Spleen (tissue), 11 donors: ENCODE results near the gene ARSG. TPM values are rescaled to one million over a fixed set of nuclear protein-coding genes. Genes with fewer than 3 reads are reported as not detected.
A peak's percentile ranks its signal among the peaks of the same experiment; 100 is the strongest.

Source experiments
- DNase-seq: peaks from one replicate; pipeline ENCODE4 v3.0.0-alpha.2; 2020
- H3K27ac ChIP-seq, 8 donors: fragments of 200-600 bp; sonication (generic) in 7 of 8; 1 replicate in 4 of 8; 2 replicates in 4 of 8; pipeline versions ENCODE4 v1.5.0 to v1.8.0; 2016 to 2021; ENCODE audit warnings: inconsistent platforms in 4 of 8, mild to moderate bottlenecking in 4 of 8, moderate library complexity in 1 of 8
- H3K27me3 ChIP-seq, 7 donors: fragments of 200-600 bp; sonication (generic) in 6 of 7; replicated peaks in 1 of 7; 1 replicate in 4 of 7; 2 replicates in 3 of 7; pipeline versions ENCODE4 v1.5.0 to v1.8.0; 2016 to 2021; ENCODE audit warnings: inconsistent platforms in 3 of 7, mild to moderate bottlenecking in 1 of 7
- H3K36me3 ChIP-seq, 6 donors: fragments of 200-600 bp; sonication (generic) in 5 of 6; 1 replicate in 4 of 6; 2 replicates in 2 of 6; pipeline versions ENCODE4 v1.5.0 to v1.8.0; 2016 to 2021; ENCODE audit warnings: inconsistent platforms in 2 of 6
- H3K4me1 ChIP-seq, 6 donors: fragments of 200-600 bp; sonication (generic) in 5 of 6; 1 replicate in 3 of 6; 2 replicates in 3 of 6; pipeline versions ENCODE4 v1.5.0 to v1.8.0; 2016 to 2021; ENCODE audit warnings: inconsistent platforms in 3 of 6
- H3K4me3 ChIP-seq, 8 donors: fragments of 200-600 bp; sonication (generic) in 7 of 8; 1 replicate in 4 of 8; 2 replicates in 4 of 8; pipeline versions ENCODE4 v1.5.0 to v1.8.0; 2016 to 2021; ENCODE audit warnings: inconsistent platforms in 4 of 8, mild to moderate bottlenecking in 4 of 8, moderate library complexity in 2 of 8
- H3K9me3 ChIP-seq, 8 donors: fragments of 200-600 bp; sonication (generic) in 7 of 8; 1 replicate in 4 of 8; 2 replicates in 4 of 8; pipeline versions ENCODE4 v1.5.0 to v1.8.0; 2016 to 2021; ENCODE audit warnings: inconsistent platforms in 4 of 8
- POLR2A ChIP-seq, 3 donors: fragments of 450-650 bp; IDR thresholded peaks; one replicate each; pipeline ENCODE4 v1.5.1; 2017; ENCODE audit warnings: antibody characterized with exemption in 3 of 3, mild to moderate bottlenecking in 1 of 3
- POLR2AphosphoS5 ChIP-seq, 3 donors: sonication (generic); formaldehyde crosslinking; IDR thresholded peaks; one replicate each; pipeline ENCODE4 v1.5.1; 2017; ENCODE audit warnings: antibody characterized with exemption in 3 of 3
- WGBS, 5 donors: extraction: QIAGEN DNeasy Blood & Tissue Kit in 3 of 5; methylation state at CpG; one replicate each; pipeline versions ENCODE4 v1.1.5 to v1.1.7; 2013 to 2018; 5-methylcytosine and 5-hydroxymethylcytosine counted together
- intact Hi-C: fragments of 100-400 bp; cut with DNase I; formaldehyde crosslinking; loops from one replicate; pipeline ENCODE4 v1.15.0; 2023; ENCODE audit warnings: low total_unique reads
- polyA plus RNA-seq, 3 donors: library from polyadenylated mRNA; stranded (reverse); fragments of 200-250 nt; gene quantifications; one replicate each; pipeline ENCODE4 v1.2.1, GENCODE V29; 2013
- total RNA-seq, 7 donors: library from RNA; depleted of rRNA in 3 of 7; stranded (reverse); fragments of >200 nt in 3 of 7; fragmentation: NEBNext Ultra II Directional in 4 of 7; extraction: Animal tissue kit (Norgen Biotek cat#: 25700) in 4 of 7; gene quantifications; one replicate each; pipeline versions ENCODE4 v1.1.0 to v1.2.1, GENCODE V29; 2016 to 2021
- TF ChIP-seq, protein P1 (sequence below), 11 experiments: fragments of 200-600 bp in 7 of 11; fragments of 450-650 bp in 4 of 11; sonication (generic) in 4 of 11; IDR thresholded peaks in 8 of 11; conservative IDR thresholded peaks in 3 of 11; 1 replicate in 7 of 11; 2 replicates in 4 of 11; pipeline versions ENCODE4 v1.4.0 to v1.8.0; 2016 to 2021; ENCODE audit warnings: antibody characterized with exemption in 11 of 11, inconsistent platforms in 4 of 11, mild to moderate bottlenecking in 1 of 11
- donor health status: healthy with polysubstance abuse.
- donor health status: DM: no; HTN: no; CAD: no; lungs with moderate emphysema.
- donor health status: DM: no; HTN: no; CAD: no.
- donor health status: Bipolar disorder and iron deficiency.
- donor health status: healthy.
- donor health status: DM: no; HTN: no; CAD: no.
- donor health status: DM: yes; HTN: yes; CAD: no.

Gene ARSG
- total and polyA plus RNA-seq, 10 donors: 1.5 to 24.3 (median 14.2) TPM

DNA sequence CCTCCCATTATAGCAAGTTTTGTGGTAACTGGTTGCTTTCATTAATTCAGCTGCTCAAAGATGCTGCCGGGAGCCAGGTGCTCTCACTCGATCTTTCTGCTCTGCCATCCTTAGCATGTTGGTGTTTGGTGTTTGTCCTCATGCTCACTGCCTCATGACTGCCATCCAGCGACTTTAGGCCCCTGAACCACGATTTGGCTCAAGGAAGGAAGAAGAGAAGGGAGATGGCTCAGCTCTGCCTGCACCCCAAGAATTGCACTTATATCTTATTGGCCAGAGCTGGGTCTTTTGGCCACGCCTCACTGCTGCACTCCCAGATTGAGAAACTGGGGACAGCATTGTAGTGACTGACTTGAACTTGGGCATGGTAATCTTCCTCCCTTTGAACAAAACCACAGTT lies 52.7 kb downstream of the ARSG start:
- DNase-seq: no peak
- intact Hi-C loops: loop anchor here (10.0 kb wide), 1 partner anchor 49 kb away; the partner anchor contains the start of genes ARSG and SLC16A6

DNA sequence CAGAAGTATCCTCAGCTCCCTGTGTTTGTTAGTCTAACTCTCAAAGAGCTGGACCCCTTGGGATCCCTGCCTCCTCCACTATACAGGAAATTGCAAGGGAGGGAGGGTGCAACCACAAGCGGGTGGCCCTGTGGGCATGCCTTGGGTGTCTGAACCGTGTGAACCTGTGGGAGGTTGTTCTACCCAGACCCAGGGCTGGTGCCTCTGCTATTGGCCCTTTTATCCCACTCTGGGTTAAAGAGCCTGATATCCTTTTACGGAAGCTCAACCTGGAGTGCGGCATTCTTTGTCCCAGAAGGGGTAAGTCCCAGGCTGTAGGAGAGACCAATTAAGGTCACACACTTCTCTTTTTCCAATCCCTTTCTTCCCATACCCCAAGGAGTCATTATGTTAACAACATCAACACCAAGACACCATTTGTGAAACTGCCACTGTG lies 53.4 kb downstream of the ARSG start:
- peak overlapping the region in 1 of 8 donors; percentile 54 for H3K4me3 ChIP-seq
- H3K27me3 ChIP-seq: no peaks in the 10 kb centered on the region
- intact Hi-C loops: loop anchor here (10.0 kb wide), 1 partner anchor 50 kb away; the partner anchor contains the start of genes ARSG and SLC16A6
- peak overlapping the region; percentile 20 to 96 (median 89) for H3K27ac ChIP-seq
- H3K36me3 ChIP-seq: peaks cover 0 to 5% (median 0%) of the 10 kb centered on the region in 6 donors
- TF ChIP-seq POLR2A (IDR thresholded peaks at IDR 0.05) (no peak), POLR2AphosphoS5 (IDR thresholded peaks at IDR 0.05) (peak in 2 of 3 donors; percentile 25 to 46)
- peaks cover 22 to 69% (median 61%) of the 10 kb centered on the region in 6 donors for H3K4me1 ChIP-seq
- peak; percentile 84 for DNase-seq
- no peaks in the 10 kb centered on the region for H3K9me3 ChIP-seq
- 37 to 56% (median 40%) methylated on average over 4 of the region's 4 CpGs for WGBS, 5 donors

More for the DNA sequence above, 52.7 kb downstream of the ARSG start:
- Histone ChIP-seq H3K4me1 (peaks cover 22 to 62% (median 56%) of the 10 kb centered on the region in 6 donors), H3K9me3 (no peaks in the 10 kb centered on the region), H3K27me3 (no peaks in the 10 kb centered on the region), H3K27ac (peak overlapping the region in 7 of 8 donors; percentile 63 to 96 (median 90)), H3K36me3 (peaks cover 0 to 5% (median 0%) of the 10 kb centered on the region in 6 donors), H3K4me3 (peak overlapping the region in 1 of 8 donors; percentile 54)
- TF ChIP-seq POLR2A (IDR thresholded peaks at IDR 0.05): no peak
- TF ChIP-seq POLR2AphosphoS5 (IDR thresholded peaks at IDR 0.05): no peak
- TF ChIP-seq, protein P1, sequence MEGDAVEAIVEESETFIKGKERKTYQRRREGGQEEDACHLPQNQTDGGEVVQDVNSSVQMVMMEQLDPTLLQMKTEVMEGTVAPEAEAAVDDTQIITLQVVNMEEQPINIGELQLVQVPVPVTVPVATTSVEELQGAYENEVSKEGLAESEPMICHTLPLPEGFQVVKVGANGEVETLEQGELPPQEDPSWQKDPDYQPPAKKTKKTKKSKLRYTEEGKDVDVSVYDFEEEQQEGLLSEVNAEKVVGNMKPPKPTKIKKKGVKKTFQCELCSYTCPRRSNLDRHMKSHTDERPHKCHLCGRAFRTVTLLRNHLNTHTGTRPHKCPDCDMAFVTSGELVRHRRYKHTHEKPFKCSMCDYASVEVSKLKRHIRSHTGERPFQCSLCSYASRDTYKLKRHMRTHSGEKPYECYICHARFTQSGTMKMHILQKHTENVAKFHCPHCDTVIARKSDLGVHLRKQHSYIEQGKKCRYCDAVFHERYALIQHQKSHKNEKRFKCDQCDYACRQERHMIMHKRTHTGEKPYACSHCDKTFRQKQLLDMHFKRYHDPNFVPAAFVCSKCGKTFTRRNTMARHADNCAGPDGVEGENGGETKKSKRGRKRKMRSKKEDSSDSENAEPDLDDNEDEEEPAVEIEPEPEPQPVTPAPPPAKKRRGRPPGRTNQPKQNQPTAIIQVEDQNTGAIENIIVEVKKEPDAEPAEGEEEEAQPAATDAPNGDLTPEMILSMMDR (IDR thresholded peaks at IDR 0.05 in 8 of 11, conservative IDR thresholded peaks at IDR 0.05 in 3 of 11): no peak
- WGBS, 5 donors: 60 to 70% (median 62%) methylated on average over 5 of the region's 5 CpGs

DNA sequence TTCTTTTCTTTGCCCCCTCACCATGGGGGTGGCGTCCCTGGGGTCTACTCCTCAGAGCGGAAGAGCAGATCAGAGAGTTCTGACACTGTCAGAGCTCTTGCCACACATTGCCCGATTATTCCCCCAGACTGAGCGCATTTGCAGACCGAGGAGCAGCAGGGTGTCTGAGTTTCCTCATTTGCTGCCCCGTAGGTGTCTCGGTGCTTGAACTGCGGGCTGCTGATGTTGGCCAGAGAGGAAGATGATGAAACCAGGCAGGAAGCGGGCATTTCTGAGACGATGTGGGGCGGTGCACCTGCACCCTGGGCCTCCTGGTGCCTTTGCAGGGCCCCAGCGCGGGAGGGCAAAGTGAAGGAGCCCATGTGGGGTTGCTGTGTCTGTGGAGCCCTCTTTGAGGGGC lies 55.2 kb downstream of the ARSG start:
- 18 to 37% (median 21%) methylated on average over 13 of the region's 13 CpGs for WGBS, 5 donors
- Histone ChIP-seq H3K27ac (peak overlapping the region; percentile 49 to 96 (median 89)), H3K27me3 (no peaks in the 10 kb centered on the region), H3K9me3 (no peaks in the 10 kb centered on the region), H3K4me3 (peak overlapping the region in 3 of 8 donors; percentile 0 to 54 (median 2)), H3K36me3 (peaks cover 0 to 5% (median 0%) of the 10 kb centered on the region in 6 donors), H3K4me1 (peaks cover 22 to 78% (median 65%) of the 10 kb centered on the region in 6 donors)
- TF ChIP-seq, protein P1 (IDR thresholded peaks at IDR 0.05 in 8 of 11, conservative IDR thresholded peaks at IDR 0.05 in 3 of 11): peak in 2 of 11 experiments; percentile 25 to 28
- TF ChIP-seq POLR2A (IDR thresholded peaks at IDR 0.05): no peak
- peak; percentile 80 to 84 (median 83) for TF ChIP-seq POLR2AphosphoS5 (IDR thresholded peaks at IDR 0.05)
- DNase-seq: peak; percentile 95
- intact Hi-C loops: loop anchor here (10.0 kb wide), 1 partner anchor 52 kb away; the partner anchor contains the start of genes ARSG and SLC16A6

DNA sequence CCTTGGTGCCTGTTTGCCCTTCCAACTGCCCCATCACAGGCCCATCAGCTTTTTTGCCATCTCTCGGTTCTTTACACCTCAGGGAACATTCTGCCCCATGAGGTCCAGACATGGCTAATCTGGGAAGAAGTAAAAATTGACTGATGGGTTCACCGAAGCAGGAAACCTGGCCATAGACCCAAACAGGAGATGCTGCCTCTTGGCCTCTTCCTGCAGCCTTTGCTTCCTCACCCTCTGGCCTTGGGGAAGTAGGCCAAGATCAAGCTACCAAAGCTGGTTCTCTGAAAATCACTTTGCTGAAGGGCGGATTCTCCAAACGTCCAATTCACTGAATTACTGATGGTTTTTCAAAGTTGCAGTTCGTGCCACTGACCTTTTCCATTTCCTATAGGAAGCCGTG lies 56.1 kb downstream of the ARSG start:
- peaks cover 0 to 5% (median 0%) of the 10 kb centered on the region in 6 donors for H3K36me3 ChIP-seq
- peak overlapping the region; percentile 49 to 96 (median 89) for H3K27ac ChIP-seq
- H3K9me3 ChIP-seq: no peaks in the 10 kb centered on the region
- DNase-seq: no peak
- intact Hi-C loops: loop anchor here (10.0 kb wide), 1 partner anchor 53 kb away; the partner anchor contains the start of genes ARSG and SLC16A6
- 51 to 68% (median 54%) methylated on average over 6 of the region's 6 CpGs for WGBS, 5 donors
- TF ChIP-seq POLR2A (IDR thresholded peaks at IDR 0.05): no peak
- peak in 1 of 3 donors; percentile 69 for TF ChIP-seq POLR2AphosphoS5 (IDR thresholded peaks at IDR 0.05)
- H3K4me3 ChIP-seq: peak overlapping the region in 1 of 8 donors; percentile 54
- H3K27me3 ChIP-seq: no peaks in the 10 kb centered on the region
- peaks cover 26 to 87% (median 70%) of the 10 kb centered on the region in 6 donors for H3K4me1 ChIP-seq

DNA sequence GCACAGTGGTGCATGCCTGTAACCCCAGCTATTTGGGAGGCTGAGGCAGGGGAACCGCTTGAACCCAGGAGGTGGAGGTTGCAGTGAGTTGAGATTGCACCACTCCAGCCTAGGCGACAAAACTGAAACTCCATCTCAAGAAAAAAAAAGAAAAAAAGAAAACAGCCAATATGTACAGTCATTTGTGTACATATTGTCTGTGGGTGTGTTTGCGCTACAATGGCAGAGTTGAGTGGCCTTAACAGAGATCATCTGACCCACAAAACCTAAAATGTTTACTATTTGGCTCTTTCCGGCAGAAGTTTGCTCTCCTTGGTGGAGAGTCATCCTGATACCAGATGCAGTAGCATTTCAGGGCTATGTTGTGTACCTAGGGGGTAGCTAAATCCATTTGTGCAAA lies 57.9 kb downstream of the ARSG start:
- WGBS, 5 donors: 49 to 88% (median 69%) methylated on average over 4 of the region's 4 CpGs
- H3K27me3 ChIP-seq: no peaks in the 10 kb centered on the region
- no peaks in the 10 kb centered on the region for H3K9me3 ChIP-seq
- H3K4me1 ChIP-seq: peaks cover 28 to 95% (median 71%) of the 10 kb centered on the region in 6 donors
- peak overlapping the region in 4 of 8 donors; percentile 13 to 96 (median 92) for H3K27ac ChIP-seq
- TF ChIP-seq, protein P1 (IDR thresholded peaks at IDR 0.05 in 8 of 11, conservative IDR thresholded peaks at IDR 0.05 in 3 of 11): no peak
- TF ChIP-seq POLR2A (IDR thresholded peaks at IDR 0.05) (no peak), POLR2AphosphoS5 (IDR thresholded peaks at IDR 0.05) (no peak)
- H3K36me3 ChIP-seq: peaks cover 0 to 5% (median 0%) of the 10 kb centered on the region in 6 donors
- no peak overlapping the region for H3K4me3 ChIP-seq
- DNase-seq: no peak
- intact Hi-C loops: loop anchor here (10.0 kb wide), 1 partner anchor 54 kb away; the partner anchor contains the start of genes ARSG and SLC16A6
